Osteocyte (in vitro differentiated cells): ENCODE data around the gene PNMA1. TPM values are rescaled to one million over a fixed set of nuclear protein-coding genes. Genes with fewer than 3 reads are reported as not detected.
"Not testable (repeated sequence)": the region's sequence is repeated elsewhere in the genome, so short reads cannot be mapped to it uniquely, and the experiment has no call there.

Experiments used
- DNase-seq: peaks from one replicate; pipeline ENCODE4 v3.0.0; 2021; ENCODE audit warnings: mixed read lengths; ENCODE audit not compliant: unreplicated experiment; ENCODE audit errors: extremely low spot score
- H3K27ac Mint-ChIP-seq: one replicate; pipeline ENCODE4 v1.8.0; 2021; ENCODE audit warnings: mild to moderate bottlenecking, mixed read lengths; ENCODE audit not compliant: unreplicated experiment
- H3K27me3 Mint-ChIP-seq: one replicate; pipeline ENCODE4 v1.8.0; 2021; ENCODE audit warnings: mixed read lengths; ENCODE audit not compliant: unreplicated experiment
- H3K36me3 Mint-ChIP-seq: one replicate; pipeline ENCODE4 v1.8.0; 2021; ENCODE audit warnings: mixed read lengths; ENCODE audit not compliant: unreplicated experiment
- H3K4me1 Mint-ChIP-seq: one replicate; pipeline ENCODE4 v1.8.0; 2021; ENCODE audit warnings: mixed read lengths; ENCODE audit not compliant: unreplicated experiment
- H3K4me3 Mint-ChIP-seq: one replicate; pipeline ENCODE4 v1.8.0; 2021; ENCODE audit warnings: mild to moderate bottlenecking, moderate library complexity, mixed read lengths; ENCODE audit not compliant: unreplicated experiment
- H3K9me3 Mint-ChIP-seq: one replicate; pipeline ENCODE4 v1.8.0; 2021; ENCODE audit warnings: mixed read lengths; ENCODE audit not compliant: unreplicated experiment
- total RNA-seq: library from RNA; stranded (reverse); gene quantifications from 2 replicates; pipeline ENCODE4 v1.2.1, GENCODE V29; 2021
- TF ChIP-seq, protein P1 (sequence below): fragments of 200-600 bp; sonication (generic); IDR thresholded peaks from 2 replicates; pipeline ENCODE4 v1.5.0; 2021; ENCODE audit warnings: antibody characterized with exemption, mild to moderate bottlenecking, moderate library complexity

The PNMA1 gene
- total RNA-seq, 1 donor from 2014 or later, result 81.4 TPM

DNA sequence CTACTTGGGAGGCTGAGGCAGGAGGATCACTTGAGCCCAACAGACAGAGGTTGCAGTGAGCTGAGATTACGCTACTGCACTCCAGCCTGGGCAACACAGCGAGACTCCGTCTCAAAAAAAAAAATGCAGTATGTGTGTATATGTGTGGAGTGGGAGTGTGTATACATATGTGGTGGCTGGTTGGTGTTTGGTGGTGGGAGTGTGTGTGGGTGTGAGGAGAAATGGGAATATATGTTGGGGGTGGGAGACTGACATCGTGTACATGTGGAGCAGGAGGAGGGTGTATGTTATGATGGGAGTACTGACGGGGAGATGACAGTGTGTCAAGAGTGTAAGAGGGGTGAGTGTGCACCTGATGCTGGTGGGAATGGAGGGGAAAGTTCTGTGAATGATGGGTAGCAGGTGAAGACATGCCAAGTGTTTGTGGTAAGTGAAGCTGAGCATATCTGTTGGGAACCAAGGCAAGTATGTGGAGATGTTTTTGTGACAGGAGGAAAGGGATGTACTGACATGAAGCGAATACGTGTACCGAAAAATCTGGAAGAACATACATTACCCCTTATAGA lies 4.2 kb downstream of the PNMA1 start:
- Mint-ChIP-seq H3K9me3 (no peaks in the 10 kb centered on the region), H3K4me1 (peaks cover 37% of the 10 kb centered on the region), H3K27ac (no peak overlapping the region), H3K4me3 (peak overlapping the region; percentile 16), H3K36me3 (peaks cover 8% of the 10 kb centered on the region), H3K27me3 (no peaks in the 10 kb centered on the region)
- TF ChIP-seq, protein P1, sequence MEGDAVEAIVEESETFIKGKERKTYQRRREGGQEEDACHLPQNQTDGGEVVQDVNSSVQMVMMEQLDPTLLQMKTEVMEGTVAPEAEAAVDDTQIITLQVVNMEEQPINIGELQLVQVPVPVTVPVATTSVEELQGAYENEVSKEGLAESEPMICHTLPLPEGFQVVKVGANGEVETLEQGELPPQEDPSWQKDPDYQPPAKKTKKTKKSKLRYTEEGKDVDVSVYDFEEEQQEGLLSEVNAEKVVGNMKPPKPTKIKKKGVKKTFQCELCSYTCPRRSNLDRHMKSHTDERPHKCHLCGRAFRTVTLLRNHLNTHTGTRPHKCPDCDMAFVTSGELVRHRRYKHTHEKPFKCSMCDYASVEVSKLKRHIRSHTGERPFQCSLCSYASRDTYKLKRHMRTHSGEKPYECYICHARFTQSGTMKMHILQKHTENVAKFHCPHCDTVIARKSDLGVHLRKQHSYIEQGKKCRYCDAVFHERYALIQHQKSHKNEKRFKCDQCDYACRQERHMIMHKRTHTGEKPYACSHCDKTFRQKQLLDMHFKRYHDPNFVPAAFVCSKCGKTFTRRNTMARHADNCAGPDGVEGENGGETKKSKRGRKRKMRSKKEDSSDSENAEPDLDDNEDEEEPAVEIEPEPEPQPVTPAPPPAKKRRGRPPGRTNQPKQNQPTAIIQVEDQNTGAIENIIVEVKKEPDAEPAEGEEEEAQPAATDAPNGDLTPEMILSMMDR, result no peak
- peak; percentile 27 for DNase-seq

- H3K4me1 Mint-ChIP-seq, result peaks cover 30% of the 10 kb centered on the region
- H3K27ac Mint-ChIP-seq, result not testable (repeated sequence)
Observed at GRCh38 chr14:73708076-73708475, 6.1 kb downstream of the PNMA1 start.

GRCh38 chr14:73700325-73700724 lies 13.9 kb downstream of the PNMA1 start:
- Mint-ChIP-seq H3K4me1 (peaks cover 10% of the 10 kb centered on the region), H3K27me3 (no peaks in the 10 kb centered on the region), H3K9me3 (no peaks in the 10 kb centered on the region), H3K4me3 (no peak overlapping the region), H3K27ac (no peak overlapping the region), H3K36me3 (peaks cover 8% of the 10 kb centered on the region)
- DNase-seq, result no peak
- TF ChIP-seq, protein P1, result no peak

More at GRCh38 chr14:73708076-73708475, 6.1 kb downstream of the PNMA1 start:
- H3K36me3 Mint-ChIP-seq, H3K9me3 Mint-ChIP-seq, H3K27me3 Mint-ChIP-seq, H3K4me3 Mint-ChIP-seq, DNase-seq: not testable (repeated sequence)

DNA sequence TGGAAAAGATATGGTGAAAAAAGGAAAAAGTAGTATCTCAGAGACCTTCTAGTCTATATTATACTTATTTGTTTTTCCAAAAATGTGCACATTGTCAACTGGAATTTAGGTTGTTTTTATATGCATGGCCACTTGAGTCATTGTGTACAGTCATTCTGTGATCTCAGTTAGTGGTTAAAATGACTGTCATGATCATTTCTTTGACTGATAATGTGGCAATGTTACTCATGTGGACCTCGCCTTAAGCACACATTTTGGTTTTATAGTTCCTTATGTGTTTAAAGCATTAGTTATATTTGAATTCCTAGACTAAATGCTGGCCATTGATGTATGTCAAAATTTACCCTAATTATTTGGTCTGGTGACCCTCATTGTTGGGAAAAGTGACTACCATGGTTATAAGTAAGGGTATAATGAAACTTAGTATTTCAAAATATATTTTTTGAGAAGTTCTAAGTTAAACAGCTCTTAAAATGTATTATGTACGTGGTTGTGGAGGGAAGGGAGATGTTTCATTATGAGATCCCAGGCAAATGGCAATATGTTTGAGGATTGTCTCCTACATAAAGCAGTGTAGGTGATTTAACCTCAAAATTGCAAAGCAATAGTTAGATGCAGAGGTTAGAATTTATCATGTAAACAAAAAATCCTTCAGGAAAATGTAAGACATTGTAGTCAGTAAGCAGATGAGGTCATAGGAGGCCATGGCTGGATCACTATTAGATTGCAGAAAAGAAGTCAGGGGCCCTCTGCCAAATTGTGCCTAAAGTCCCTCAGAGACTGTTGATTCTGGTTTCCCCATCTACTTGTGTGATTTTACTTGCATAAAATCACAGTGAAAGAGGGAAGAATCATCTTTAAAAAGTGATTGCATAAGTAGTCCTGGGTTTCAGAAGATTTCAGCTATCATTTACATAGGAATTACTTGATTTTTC lies 17.5 kb downstream of the PNMA1 start:
- peaks cover 10% of the 10 kb centered on the region for H3K4me1 Mint-ChIP-seq
- H3K27ac Mint-ChIP-seq, result peak overlapping the region; percentile 28
- H3K27me3 Mint-ChIP-seq, result no peaks in the 10 kb centered on the region
- H3K4me3 Mint-ChIP-seq, result no peak overlapping the region
- peaks cover 20% of the 10 kb centered on the region for H3K36me3 Mint-ChIP-seq
- TF ChIP-seq, protein P1, result no peak
- no peak for DNase-seq
- no peaks in the 10 kb centered on the region for H3K9me3 Mint-ChIP-seq

GRCh38 chr14:73695997-73696396 lies 18.2 kb downstream of the PNMA1 start:
- TF ChIP-seq, protein P1, result no peak
- Mint-ChIP-seq H3K27ac (peak overlapping the region; percentile 28), H3K36me3 (peaks cover 20% of the 10 kb centered on the region), H3K27me3 (no peaks in the 10 kb centered on the region), H3K4me1 (peaks cover 10% of the 10 kb centered on the region), H3K4me3 (no peak overlapping the region), H3K9me3 (no peaks in the 10 kb centered on the region)
- no peak for DNase-seq
